ENCODE measurements around the gene ANP32B. TPM values are rescaled to one million over a fixed set of nuclear protein-coding genes. Genes with fewer than 3 reads are reported as not detected.

ANP32B gene
- total RNA-seq, 1 donor from 2014 or later, result 236 TPM

GRCh38 chr9:98021306-98022040 lies 38.3 kb downstream of the ANP32B start:
- intact Hi-C loops (cut with micrococcal nuclease), result no loop called here

- intact Hi-C loops (cut with micrococcal nuclease), result no loop called here
Observed at GRCh38 chr9:98022447-98022846, 39.3 kb downstream of the ANP32B start.

GRCh38 chr9:98024702-98025101 lies 41.6 kb downstream of the ANP32B start:
- intact Hi-C loops (cut with micrococcal nuclease), result no loop called here

GRCh38 chr9:98031169-98031568 lies 48.0 kb downstream of the ANP32B start:
- intact Hi-C loops (cut with micrococcal nuclease), result no loop called here

- intact Hi-C loops (cut with micrococcal nuclease), result no loop called here
Observed at GRCh38 chr9:98031935-98032334, 48.8 kb downstream of the ANP32B start.

- intact Hi-C loops (cut with micrococcal nuclease), result loop anchor here (1.0 kb wide), 7 partner anchors 10 to 325 kb away; partner anchors contain the start of genes ANP32B and NANS
Observed at GRCh38 chr9:98034593-98035546, 51.7 kb downstream of the ANP32B start.

GRCh38 chr9:98037357-98037756 lies 54.2 kb downstream of the ANP32B start:
- intact Hi-C loops (cut with micrococcal nuclease), result no loop called here

GRCh38 chr9:98038958-98039357 lies 55.8 kb downstream of the ANP32B start:
- intact Hi-C loops (cut with micrococcal nuclease), result no loop called here

- intact Hi-C loops (cut with micrococcal nuclease), result no loop called here
Observed at GRCh38 chr9:98039607-98040017, 56.5 kb downstream of the ANP32B start.

- intact Hi-C loops (cut with micrococcal nuclease), result no loop called here
Observed at GRCh38 chr9:98040212-98040611, 57.1 kb downstream of the ANP32B start.

- intact Hi-C loops (cut with micrococcal nuclease), result no loop called here
Observed at GRCh38 chr9:98043915-98044314, 60.8 kb downstream of the ANP32B start.

- intact Hi-C loops (cut with micrococcal nuclease), result loop anchor here (1.0 kb wide), 5 partner anchors 11 to 210 kb away; partner anchors contain the start of genes ANP32B, NANS, TBC1D2 and TRMO
Observed at GRCh38 chr9:98045234-98046179, 62.4 kb downstream of the ANP32B start.

- intact Hi-C loops (cut with micrococcal nuclease), result no loop called here
Observed at GRCh38 chr9:98046180-98046543, 63.0 kb downstream of the ANP32B start.

GRCh38 chr9:98047002-98047401 lies 63.9 kb downstream of the ANP32B start:
- intact Hi-C loops (cut with micrococcal nuclease), result no loop called here

- intact Hi-C loops (cut with micrococcal nuclease), result loop anchor here (10.0 kb wide), 1 partner anchor 145 kb away; no protein-coding TSS in a partner anchor
Observed at GRCh38 chr9:98049288-98050072, 66.3 kb downstream of the ANP32B start.

GRCh38 chr9:98050351-98050750 lies 67.2 kb downstream of the ANP32B start:
- intact Hi-C loops (cut with micrococcal nuclease), result loop anchor here (10.0 kb wide), 1 partner anchor 146 kb away; no protein-coding TSS in a partner anchor

- intact Hi-C loops (cut with micrococcal nuclease), result loop anchor here (10.0 kb wide), 1 partner anchor 150 kb away; no protein-coding TSS in a partner anchor
Observed at GRCh38 chr9:98054376-98054951, 71.3 kb downstream of the ANP32B start.

GRCh38 chr9:98056269-98057137 lies 73.4 kb downstream of the ANP32B start, which contains the start of gene NANS:
Gene NANS, plus strand, starts transcription at chr9:98056732. Its CDS starts 77 bp downstream, at chr9:98056809.
- intact Hi-C loops (cut with micrococcal nuclease), result loop anchor here (1.0 to 10.0 kb wide), 14 partner anchors 11 to 423 kb away; partner anchors contain the start of genes ANP32B, NCBP1, TBC1D2 and TRMO
